Progenitor cell of endocrine pancreas (in vitro differentiated cells): ENCODE results near the gene TBX5. TPM values are rescaled to one million over a fixed set of nuclear protein-coding genes. Genes with fewer than 3 reads are reported as not detected.

Experiments
- DNase-seq: peaks from one replicate; pipeline ENCODE4 v3.0.0; 2021; ENCODE audit warnings: low spot score; ENCODE audit not compliant: unreplicated experiment
- H3K27ac Mint-ChIP-seq: 2 replicates; pipeline ENCODE4 v1.8.0; 2021; ENCODE audit warnings: mild to moderate bottlenecking, moderate library complexity, mixed read lengths
- H3K27me3 Mint-ChIP-seq: 2 replicates; pipeline ENCODE4 v1.8.0; 2021; ENCODE audit warnings: mixed read lengths
- H3K36me3 Mint-ChIP-seq: 2 replicates; pipeline ENCODE4 v1.8.0; 2022; ENCODE audit warnings: mixed read lengths; ENCODE audit not compliant: insufficient read depth
- H3K4me1 Mint-ChIP-seq: 2 replicates; pipeline ENCODE4 v1.8.0; 2021; ENCODE audit warnings: low read depth, mixed read lengths
- H3K4me3 Mint-ChIP-seq: 2 replicates; pipeline ENCODE4 v1.8.0; 2021; ENCODE audit warnings: low read depth, mild to moderate bottlenecking, moderate library complexity, mixed read lengths
- H3K9me3 Mint-ChIP-seq: 2 replicates; pipeline ENCODE4 v1.8.0; 2021; ENCODE audit warnings: low read depth, mixed read lengths
- total RNA-seq: library from RNA; stranded (reverse); gene quantifications from 2 replicates; pipeline ENCODE4 v1.2.1, GENCODE V29; 2021
- TF ChIP-seq, protein P1 (sequence below): fragments of 200-600 bp; sonication (generic); IDR thresholded peaks from one replicate; pipeline ENCODE4 v1.5.0; 2021; ENCODE audit warnings: antibody characterized with exemption, mild to moderate bottlenecking; ENCODE audit not compliant: unreplicated experiment

The TBX5 gene
- total RNA-seq, 1 donor from 2014 or later, result not detected

DNA sequence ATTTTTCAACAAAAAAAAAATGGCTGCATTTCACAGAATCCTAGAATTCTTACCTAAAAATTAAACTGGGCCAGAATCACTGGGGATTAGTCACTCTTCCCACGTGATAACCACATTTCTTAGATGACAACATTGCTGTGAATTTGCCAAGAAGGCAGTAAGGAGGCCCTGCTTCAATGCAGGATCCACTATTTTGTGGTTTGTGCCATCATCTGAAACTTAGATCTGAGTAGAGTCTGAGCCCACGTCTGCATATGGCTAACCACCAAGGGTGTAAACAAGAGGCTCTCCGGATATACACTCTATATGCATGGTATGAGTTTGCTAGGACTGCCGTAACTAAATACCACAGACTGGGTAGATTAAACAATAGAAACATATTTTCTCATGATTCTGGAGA lies 24.4 kb upstream of the TBX5 start:
- H3K9me3 Mint-ChIP-seq, result no peaks in the 10 kb centered on the region
- no peak for DNase-seq
- no peaks in the 10 kb centered on the region for H3K4me1 Mint-ChIP-seq
- TF ChIP-seq, protein P1, sequence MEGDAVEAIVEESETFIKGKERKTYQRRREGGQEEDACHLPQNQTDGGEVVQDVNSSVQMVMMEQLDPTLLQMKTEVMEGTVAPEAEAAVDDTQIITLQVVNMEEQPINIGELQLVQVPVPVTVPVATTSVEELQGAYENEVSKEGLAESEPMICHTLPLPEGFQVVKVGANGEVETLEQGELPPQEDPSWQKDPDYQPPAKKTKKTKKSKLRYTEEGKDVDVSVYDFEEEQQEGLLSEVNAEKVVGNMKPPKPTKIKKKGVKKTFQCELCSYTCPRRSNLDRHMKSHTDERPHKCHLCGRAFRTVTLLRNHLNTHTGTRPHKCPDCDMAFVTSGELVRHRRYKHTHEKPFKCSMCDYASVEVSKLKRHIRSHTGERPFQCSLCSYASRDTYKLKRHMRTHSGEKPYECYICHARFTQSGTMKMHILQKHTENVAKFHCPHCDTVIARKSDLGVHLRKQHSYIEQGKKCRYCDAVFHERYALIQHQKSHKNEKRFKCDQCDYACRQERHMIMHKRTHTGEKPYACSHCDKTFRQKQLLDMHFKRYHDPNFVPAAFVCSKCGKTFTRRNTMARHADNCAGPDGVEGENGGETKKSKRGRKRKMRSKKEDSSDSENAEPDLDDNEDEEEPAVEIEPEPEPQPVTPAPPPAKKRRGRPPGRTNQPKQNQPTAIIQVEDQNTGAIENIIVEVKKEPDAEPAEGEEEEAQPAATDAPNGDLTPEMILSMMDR, result no peak
- no peak overlapping the region for H3K4me3 Mint-ChIP-seq
- H3K36me3 Mint-ChIP-seq, result no peaks in the 10 kb centered on the region
- no peak overlapping the region for H3K27ac Mint-ChIP-seq
- peaks cover 93% of the 10 kb centered on the region for H3K27me3 Mint-ChIP-seq

DNA sequence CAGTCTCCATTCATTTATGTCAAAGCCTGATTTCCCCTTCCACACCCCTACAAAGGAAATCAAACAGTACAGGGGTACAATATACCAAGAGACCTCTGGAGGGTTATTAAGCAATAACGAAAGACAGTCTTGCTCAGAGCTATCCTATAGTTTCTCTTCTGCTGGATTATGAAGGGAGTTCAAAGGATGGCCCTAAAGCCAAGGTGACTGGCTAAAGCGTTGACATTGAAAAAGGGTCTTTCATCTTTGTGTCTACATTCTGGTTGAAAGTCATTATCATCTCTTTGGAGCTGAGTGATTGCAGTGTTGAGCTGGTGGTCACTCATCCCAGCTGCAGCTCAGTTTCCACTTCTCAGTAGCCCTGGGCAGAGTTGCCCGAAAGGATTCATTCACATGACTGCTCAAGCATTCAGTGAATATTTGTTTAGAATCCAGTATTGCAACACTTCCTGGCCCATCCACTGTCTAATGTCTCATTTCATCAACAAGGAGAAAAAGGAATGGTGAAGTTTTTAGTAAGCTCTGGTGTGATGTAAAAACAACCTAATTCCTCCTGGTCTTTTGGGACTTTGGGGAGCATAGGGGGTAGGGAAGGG lies 19.2 kb upstream of the TBX5 start:
- TF ChIP-seq, protein P1, result no peak
- Mint-ChIP-seq H3K9me3 (no peaks in the 10 kb centered on the region), H3K4me3 (no peak overlapping the region), H3K27ac (no peak overlapping the region), H3K4me1 (no peaks in the 10 kb centered on the region), H3K36me3 (no peaks in the 10 kb centered on the region), H3K27me3 (peaks cover 92% of the 10 kb centered on the region)
- no peak for DNase-seq

DNA sequence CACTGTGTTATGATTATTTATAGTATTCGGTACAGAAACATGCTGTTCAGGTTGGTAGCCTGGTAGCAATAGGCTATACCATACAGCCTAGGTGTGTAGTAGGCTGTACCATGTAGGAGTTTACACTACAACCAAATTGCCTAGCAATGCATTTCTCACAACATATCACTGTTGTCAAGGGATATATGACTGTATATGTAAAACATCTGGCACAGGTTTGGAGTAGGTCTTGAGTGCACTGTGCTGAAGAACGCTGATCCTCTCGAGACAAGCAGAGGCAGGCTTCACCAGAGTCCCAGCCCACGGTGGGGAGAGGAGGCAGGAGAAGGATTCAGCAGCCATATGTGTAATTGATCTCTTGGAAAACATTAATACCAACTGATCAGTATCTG lies 15.0 kb upstream of the TBX5 start:
- no peak overlapping the region for H3K4me3 Mint-ChIP-seq
- no peak overlapping the region for H3K27ac Mint-ChIP-seq
- DNase-seq, result no peak
- H3K36me3 Mint-ChIP-seq, result no peaks in the 10 kb centered on the region
- no peaks in the 10 kb centered on the region for H3K9me3 Mint-ChIP-seq
- peaks cover 96% of the 10 kb centered on the region for H3K27me3 Mint-ChIP-seq
- H3K4me1 Mint-ChIP-seq, result no peaks in the 10 kb centered on the region
- TF ChIP-seq, protein P1, result no peak

DNA sequence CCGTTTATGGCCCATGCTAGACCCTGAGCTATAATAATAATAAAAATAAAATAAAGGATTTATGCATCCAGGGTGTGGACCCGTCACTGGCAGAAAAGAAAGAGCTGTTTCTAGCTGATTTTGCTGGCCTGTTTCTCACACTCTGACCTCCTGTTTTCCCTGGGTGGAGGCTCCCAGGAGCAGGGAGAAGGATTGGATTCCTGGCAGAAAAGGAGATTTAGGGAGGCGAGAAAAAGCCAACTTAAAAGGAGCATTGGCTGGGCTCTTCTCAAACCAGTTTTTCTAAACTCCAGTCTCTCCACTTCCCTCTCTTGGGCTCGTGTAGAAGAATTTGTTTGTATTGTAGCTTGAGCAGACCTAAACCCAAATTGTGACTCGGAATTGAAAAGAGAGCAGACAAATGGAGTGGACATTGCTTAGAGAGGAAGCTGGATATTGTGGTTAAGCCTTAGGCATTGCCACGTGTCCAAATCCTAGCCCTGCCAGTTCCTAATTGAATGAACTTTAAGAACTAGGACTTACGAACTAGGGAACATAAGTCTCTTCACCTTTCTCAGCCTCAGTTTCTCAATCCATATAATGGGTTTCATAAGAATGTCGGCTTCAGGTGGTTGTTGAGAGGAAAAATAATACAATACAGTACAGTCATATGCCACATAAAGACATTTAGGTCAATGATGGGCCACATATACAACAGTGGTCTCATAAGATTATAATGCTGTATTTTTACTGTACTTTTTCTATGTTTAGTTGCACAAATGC lies 14.4 kb upstream of the TBX5 start:
- Mint-ChIP-seq H3K4me1 (no peaks in the 10 kb centered on the region), H3K27me3 (peaks cover 96% of the 10 kb centered on the region), H3K36me3 (no peaks in the 10 kb centered on the region), H3K4me3 (no peak overlapping the region), H3K27ac (no peak overlapping the region), H3K9me3 (no peaks in the 10 kb centered on the region)
- TF ChIP-seq, protein P1, result no peak
- DNase-seq, result no peak

DNA sequence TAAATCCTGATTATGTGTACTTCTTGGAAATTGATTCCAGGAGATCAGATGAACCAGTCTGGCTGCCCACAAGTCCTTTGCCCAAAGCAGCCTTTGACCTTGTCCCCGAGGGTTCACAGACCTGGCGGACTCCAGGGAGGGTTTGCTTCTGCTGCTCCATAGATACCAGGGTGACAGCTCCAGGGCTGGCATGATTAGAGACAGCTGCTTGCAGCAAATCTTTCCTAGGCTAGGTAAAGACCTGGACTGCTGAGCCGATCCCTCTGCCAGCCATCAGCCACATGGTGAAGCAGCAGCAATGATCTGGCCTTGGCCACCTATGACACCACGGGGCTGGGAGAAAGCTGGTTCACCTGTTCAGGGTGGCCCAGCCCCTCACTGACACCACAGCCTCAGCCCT lies 10.1 kb upstream of the TBX5 start:
- no peaks in the 10 kb centered on the region for H3K36me3 Mint-ChIP-seq
- no peak overlapping the region for H3K4me3 Mint-ChIP-seq
- peaks cover 94% of the 10 kb centered on the region for H3K27me3 Mint-ChIP-seq
- H3K4me1 Mint-ChIP-seq, result no peaks in the 10 kb centered on the region
- no peak overlapping the region for H3K27ac Mint-ChIP-seq
- no peak for DNase-seq
- H3K9me3 Mint-ChIP-seq, result no peaks in the 10 kb centered on the region
- TF ChIP-seq, protein P1, result no peak
